ENCODE data around the gene UNC93B1.

Gene UNC93B1

GRCh38 chr11:68039526-68040086 lies 35.7 kb upstream of the UNC93B1 start:
- peak; percentile 46 for DNase-seq

GRCh38 chr11:68038718-68039525 lies 35.0 kb upstream of the UNC93B1 start, which contains the start of gene TCIRG1:
Gene TCIRG1 (plus strand): TSS chr11:68039025. CDS start chr11:68041272, 2,247 bp downstream.
- DNase-seq: peak; percentile 91

- DNase-seq: peak; percentile 34
Measured at GRCh38 chr11:68038226-68038717, 34.4 kb upstream of the UNC93B1 start.

- DNase-seq: no peak
Measured at GRCh38 chr11:68037411-68038225, 33.7 kb upstream of the UNC93B1 start.

GRCh38 chr11:68036717-68037239 lies 32.9 kb upstream of the UNC93B1 start:
- no peak for DNase-seq

GRCh38 chr11:68036141-68036716 lies 32.3 kb upstream of the UNC93B1 start:
- DNase-seq: no peak

- DNase-seq: no peak
Measured at GRCh38 chr11:68035266-68035876, 31.5 kb upstream of the UNC93B1 start.

- no peak for DNase-seq
Measured at GRCh38 chr11:68033708-68034045, 29.8 kb upstream of the UNC93B1 start.

GRCh38 chr11:68032997-68033707 lies 29.3 kb upstream of the UNC93B1 start:
- DNase-seq: no peak

- DNase-seq: no peak
Measured at GRCh38 chr11:68032003-68032402, 28.1 kb upstream of the UNC93B1 start.

- no peak for DNase-seq
Measured at GRCh38 chr11:68031144-68031464, 27.2 kb upstream of the UNC93B1 start.

- peak; percentile 99 for DNase-seq
Measured at GRCh38 chr11:68030318-68031143, 26.6 kb upstream of the UNC93B1 start, which contains the start of gene NDUFS8. Gene NDUFS8 (plus strand): TSS chr11:68030681. CDS start chr11:68032152, 1,471 bp downstream.

- DNase-seq: no peak
Measured at GRCh38 chr11:68028802-68029545, 25.1 kb upstream of the UNC93B1 start.

- DNase-seq: no peak
Measured at GRCh38 chr11:68027667-68028066, 23.8 kb upstream of the UNC93B1 start.

- no peak for DNase-seq
Measured at GRCh38 chr11:68026391-68027105, 22.7 kb upstream of the UNC93B1 start.

- DNase-seq: no peak
Measured at GRCh38 chr11:68025047-68025446, 21.1 kb upstream of the UNC93B1 start.

GRCh38 chr11:68024508-68024907 lies 20.6 kb upstream of the UNC93B1 start:
- no peak for DNase-seq

- DNase-seq: no peak
Measured at GRCh38 chr11:68022531-68022930, 18.6 kb upstream of the UNC93B1 start.

GRCh38 chr11:68021167-68021787 lies 17.4 kb upstream of the UNC93B1 start:
- DNase-seq: no peak
